ENCODE measurements around the gene ENO2. TPM values are rescaled to one million over a fixed set of nuclear protein-coding genes. Genes with fewer than 3 reads are reported as not detected.
"Not testable (repeated sequence)": the region's sequence is repeated elsewhere in the genome, so short reads cannot be mapped to it uniquely, and the experiment has no call there.

Gene ENO2
- total RNA-seq, result 100 to 1,000 TPM; 151 to 158 TPM

DNA sequence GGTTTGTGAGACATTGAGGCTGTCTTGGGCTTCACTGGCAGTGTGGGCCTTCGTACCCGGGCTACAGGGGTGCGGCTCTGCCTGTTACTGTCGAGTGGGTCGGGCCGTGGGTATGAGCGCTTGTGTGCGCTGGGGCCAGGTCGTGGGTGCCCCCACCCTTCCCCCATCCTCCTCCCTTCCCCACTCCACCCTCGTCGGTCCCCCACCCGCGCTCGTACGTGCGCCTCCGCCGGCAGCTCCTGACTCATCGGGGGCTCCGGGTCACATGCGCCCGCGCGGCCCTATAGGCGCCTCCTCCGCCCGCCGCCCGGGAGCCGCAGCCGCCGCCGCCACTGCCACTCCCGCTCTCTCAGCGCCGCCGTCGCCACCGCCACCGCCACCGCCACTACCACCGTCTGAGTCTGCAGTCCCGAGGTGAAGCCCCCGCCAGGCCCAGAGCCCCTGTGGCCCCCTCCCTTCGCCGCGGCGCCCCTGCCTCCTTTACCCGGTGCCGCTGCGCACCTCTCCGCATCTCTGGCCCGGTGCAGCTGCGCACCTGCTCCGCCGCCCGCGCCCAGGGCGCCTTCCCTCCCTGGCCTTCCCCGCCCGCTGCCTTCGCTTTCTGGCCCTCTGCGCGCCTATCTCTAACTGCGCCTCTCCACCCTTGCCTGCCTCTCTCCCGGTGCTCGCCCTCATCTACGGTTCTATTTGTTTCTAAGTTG, at the start of gene ENO2:
Gene ENO2, plus strand, starts transcription at position 335 of the 701 bp plus-strand sequence. CDS start 1,253 bp downstream, outside the sequence.
- Mint-ChIP-seq H3K4me3 (peak within 1 kb of the TSS; percentile 95), H3K4me1 (ENCODE audit: low read depth in 2 of 2) (peaks cover 26% of the 10 kb centered on the region in 2 donors), H3K27ac (peak within 1 kb of the TSS; percentile 67 to 80), H3K36me3 (no peaks in the 10 kb centered on the region), H3K27me3 (peaks cover 0 to 7% of the 10 kb centered on the region in 2 donors), H3K9me3 (no peaks in the 10 kb centered on the region)
- peak; percentile 95 to 96 for ATAC-seq
- peak; percentile 85 for DNase-seq (ENCODE audit: low spot score)

DNA sequence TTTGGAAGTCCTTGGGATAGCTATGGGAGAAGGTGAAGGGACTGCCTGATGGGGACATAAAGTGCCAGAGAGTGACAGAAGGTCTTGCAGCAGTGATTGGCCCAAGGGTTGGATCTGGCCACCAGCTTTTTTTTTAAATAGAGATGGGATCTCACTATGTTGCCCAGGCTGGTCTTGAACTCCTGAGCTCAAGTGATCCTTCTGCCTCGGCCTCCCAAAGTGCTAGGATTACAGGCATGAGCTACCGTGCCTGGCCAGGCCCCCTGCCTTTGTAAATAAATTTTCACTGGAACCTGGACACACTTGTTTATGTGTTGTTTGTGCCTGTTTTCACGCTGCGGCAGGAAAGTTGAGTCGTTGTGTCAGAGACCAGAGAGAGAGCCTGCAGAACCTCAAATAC, 49.1 kb upstream of the ENO2 start:
- Mint-ChIP-seq H3K4me3 (peak overlapping the region; percentile 8), H3K4me1 (ENCODE audit: low read depth in 2 of 2) (peaks cover 24 to 25% of the 10 kb centered on the region in 2 donors), H3K36me3 (peaks cover 16% of the 10 kb centered on the region)
- not testable (repeated sequence) for ATAC-seq; DNase-seq (ENCODE audit: low spot score); H3K9me3 Mint-ChIP-seq; H3K27me3 Mint-ChIP-seq; H3K27ac Mint-ChIP-seq

DNA sequence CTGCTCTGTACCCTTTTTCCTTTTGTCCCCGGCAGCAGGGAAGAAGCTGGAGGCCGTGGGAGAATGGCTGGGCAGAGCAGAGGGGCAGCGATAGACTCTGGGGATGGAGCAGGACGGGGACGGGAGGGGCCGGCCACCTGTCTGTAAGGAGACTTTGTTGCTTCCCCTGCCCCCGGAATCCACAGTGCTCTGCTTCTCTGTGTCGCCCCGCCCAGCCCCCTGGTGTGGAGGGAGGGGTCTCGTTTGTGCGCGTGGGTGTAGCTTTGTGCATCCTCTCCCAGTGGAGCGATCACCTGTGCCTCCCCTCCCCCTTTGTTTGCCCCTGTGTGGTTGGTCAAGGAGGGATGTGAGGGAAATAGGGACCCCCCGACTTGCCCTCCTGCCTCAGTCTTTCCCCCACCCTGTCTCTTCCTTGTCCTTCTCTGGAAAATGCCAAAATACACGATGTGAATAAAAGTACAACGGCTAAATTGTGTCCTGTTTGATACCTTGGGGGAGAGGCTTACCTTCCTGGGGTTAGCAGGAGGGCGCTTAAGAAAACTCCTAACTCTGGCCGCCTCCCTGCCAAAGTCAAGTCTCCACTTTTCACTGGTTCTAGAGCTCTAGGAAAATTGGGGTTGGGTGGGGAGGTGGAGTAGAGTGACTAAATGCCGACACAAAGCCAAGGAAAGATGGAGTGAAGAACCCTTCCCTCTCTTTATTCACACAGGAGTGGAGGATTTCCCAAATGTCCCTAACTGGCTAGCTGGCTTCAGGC, 48.0 kb upstream of the ENO2 start:
- H3K4me3 Mint-ChIP-seq, result peak overlapping the region; percentile 94
- peaks cover 33% of the 10 kb centered on the region in 2 donors for H3K4me1 Mint-ChIP-seq (ENCODE audit: low read depth in 2 of 2)
- peak overlapping the region; percentile 84 to 95 for H3K27ac Mint-ChIP-seq
- DNase-seq (ENCODE audit: low spot score) (peak; percentile 60), ATAC-seq (no peak)
- H3K9me3 Mint-ChIP-seq, result no peaks in the 10 kb centered on the region
- no peaks in the 10 kb centered on the region for H3K27me3 Mint-ChIP-seq
- peaks cover 15% of the 10 kb centered on the region for H3K36me3 Mint-ChIP-seq

DNA sequence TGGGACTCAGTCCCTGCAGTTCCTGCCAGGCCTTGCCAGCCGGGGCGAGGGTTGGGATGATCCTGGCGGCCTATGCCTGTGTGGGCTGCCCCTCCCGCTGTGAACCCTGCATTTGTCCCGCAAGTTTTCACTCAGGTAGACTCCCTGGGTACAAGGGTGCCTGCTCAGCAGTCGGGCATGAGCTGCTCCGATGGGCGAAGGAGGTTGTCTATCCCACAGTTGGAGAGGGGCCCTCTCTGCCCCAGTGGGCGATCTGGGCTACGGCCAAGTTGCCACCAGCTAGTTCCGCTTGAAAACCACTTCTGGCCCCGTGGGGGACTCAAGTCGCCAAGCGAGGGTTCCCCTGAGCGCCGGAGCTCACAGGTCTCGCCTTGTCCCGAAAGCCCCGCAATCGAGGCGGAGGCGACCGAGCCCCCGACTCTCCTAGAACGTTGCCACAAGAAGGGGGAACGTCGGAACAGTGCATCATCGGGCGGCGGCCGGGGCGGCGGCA, 47.4 kb upstream of the ENO2 start:
- H3K9me3 Mint-ChIP-seq, result no peaks in the 10 kb centered on the region
- H3K4me1 Mint-ChIP-seq (ENCODE audit: low read depth in 2 of 2), result peaks cover 38% of the 10 kb centered on the region in 2 donors
- DNase-seq (ENCODE audit: low spot score) (no peak), ATAC-seq (peak in 1 of 2 donors; percentile 2)
- peak overlapping the region; percentile 84 to 95 for H3K27ac Mint-ChIP-seq
- H3K36me3 Mint-ChIP-seq, result peaks cover 15% of the 10 kb centered on the region
- no peaks in the 10 kb centered on the region for H3K27me3 Mint-ChIP-seq
- peak overlapping the region; percentile 94 for H3K4me3 Mint-ChIP-seq

DNA sequence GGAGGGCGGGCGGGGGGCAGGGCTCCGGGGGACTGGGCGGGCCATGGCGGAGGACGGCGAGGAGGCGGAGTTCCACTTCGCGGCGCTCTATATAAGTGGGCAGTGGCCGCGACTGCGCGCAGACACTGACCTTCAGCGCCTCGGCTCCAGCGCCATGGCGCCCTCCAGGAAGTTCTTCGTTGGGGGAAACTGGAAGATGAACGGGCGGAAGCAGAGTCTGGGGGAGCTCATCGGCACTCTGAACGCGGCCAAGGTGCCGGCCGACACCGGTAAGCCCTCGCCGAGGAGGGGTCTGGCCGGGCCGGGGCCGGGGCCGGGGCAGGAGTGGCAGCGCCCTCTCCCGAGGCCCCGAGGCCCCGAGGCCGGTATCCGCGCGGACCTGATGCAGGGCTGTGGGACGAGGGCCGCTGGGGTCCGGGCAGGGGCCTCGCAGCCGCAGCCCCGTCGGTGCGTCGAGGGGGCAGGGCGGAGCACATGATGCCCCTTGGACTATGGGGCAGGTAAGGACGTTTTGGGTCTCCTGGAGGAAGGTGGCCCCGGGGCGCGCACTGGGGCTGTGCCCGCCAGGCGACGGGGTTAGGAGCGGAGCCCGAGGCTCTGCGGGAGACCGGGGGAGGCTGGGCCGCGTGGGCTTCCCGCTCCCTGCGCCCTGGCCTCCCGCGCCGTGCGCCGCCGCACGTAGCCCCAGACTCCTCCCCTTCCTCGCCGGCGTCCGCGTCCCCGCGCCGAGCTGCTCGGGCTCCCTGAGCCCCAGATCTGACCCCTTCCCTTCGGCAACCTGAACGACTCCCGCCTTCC, 46.8 kb upstream of the ENO2 start, which contains the start of gene TPI1:
Gene TPI1, plus strand, starts transcription at position 119 of the 798 bp plus-strand sequence. Its CDS starts 36 bp downstream, at position 155.
- no peaks in the 10 kb centered on the region for H3K27me3 Mint-ChIP-seq
- no peaks in the 10 kb centered on the region for H3K9me3 Mint-ChIP-seq
- ATAC-seq, result peak; percentile 88 to 92
- peak within 1 kb of the TSS; percentile 84 to 95 for H3K27ac Mint-ChIP-seq
- H3K4me1 Mint-ChIP-seq (ENCODE audit: low read depth in 2 of 2), result peaks cover 44 to 45% of the 10 kb centered on the region in 2 donors
- peak; percentile 89 for DNase-seq (ENCODE audit: low spot score)
- peaks cover 15% of the 10 kb centered on the region for H3K36me3 Mint-ChIP-seq
- peak within 1 kb of the TSS; percentile 94 for H3K4me3 Mint-ChIP-seq

DNA sequence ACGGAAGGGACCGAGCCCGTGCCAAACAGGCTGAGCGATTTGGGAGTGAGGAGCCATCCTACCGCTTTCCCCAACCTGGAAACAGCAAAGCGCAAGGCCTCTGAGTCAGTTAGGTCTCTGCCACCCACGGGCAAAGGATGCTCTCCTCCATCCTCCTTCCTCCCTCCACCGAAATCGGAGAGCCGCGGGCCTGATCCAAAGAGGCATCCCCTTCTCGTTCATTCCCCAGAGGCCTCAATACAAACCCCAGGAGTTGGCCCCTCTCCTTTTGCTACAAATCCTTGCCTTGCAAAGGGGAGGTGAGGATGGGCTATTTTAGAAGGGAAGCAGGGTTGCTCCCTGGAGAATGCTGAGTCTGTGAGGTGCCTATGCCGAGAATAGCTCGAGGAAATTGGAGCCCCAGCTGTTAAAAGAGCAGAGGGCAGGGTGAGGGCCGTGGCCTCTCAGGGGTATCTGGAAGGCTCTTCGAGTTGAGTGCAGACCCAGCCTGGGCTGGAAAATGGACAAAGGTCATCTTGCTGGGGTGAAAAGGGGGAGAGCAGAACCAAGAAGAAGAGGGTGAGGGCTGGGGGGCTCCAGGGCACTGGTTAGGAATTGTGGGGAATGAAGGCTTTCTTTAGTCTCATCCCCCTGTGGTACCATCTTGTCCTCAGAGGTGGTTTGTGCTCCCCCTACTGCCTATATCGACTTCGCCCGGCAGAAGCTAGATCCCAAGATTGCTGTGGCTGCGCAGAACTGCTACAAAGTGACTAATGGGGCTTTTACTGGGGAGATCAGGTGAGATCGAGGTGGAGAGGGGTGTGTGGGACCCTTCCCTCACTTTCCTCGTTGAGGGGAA, 46.0 kb upstream of the ENO2 start:
- peak in 1 of 2 donors; percentile 0 for ATAC-seq
- H3K36me3 Mint-ChIP-seq, result peaks cover 15% of the 10 kb centered on the region
- peak overlapping the region; percentile 94 for H3K4me3 Mint-ChIP-seq
- peak overlapping the region; percentile 84 to 95 for H3K27ac Mint-ChIP-seq
- H3K9me3 Mint-ChIP-seq, result no peaks in the 10 kb centered on the region
- no peaks in the 10 kb centered on the region for H3K27me3 Mint-ChIP-seq
- peak; percentile 60 for DNase-seq (ENCODE audit: low spot score)
- H3K4me1 Mint-ChIP-seq (ENCODE audit: low read depth in 2 of 2), result peaks cover 44 to 49% of the 10 kb centered on the region in 2 donors

DNA sequence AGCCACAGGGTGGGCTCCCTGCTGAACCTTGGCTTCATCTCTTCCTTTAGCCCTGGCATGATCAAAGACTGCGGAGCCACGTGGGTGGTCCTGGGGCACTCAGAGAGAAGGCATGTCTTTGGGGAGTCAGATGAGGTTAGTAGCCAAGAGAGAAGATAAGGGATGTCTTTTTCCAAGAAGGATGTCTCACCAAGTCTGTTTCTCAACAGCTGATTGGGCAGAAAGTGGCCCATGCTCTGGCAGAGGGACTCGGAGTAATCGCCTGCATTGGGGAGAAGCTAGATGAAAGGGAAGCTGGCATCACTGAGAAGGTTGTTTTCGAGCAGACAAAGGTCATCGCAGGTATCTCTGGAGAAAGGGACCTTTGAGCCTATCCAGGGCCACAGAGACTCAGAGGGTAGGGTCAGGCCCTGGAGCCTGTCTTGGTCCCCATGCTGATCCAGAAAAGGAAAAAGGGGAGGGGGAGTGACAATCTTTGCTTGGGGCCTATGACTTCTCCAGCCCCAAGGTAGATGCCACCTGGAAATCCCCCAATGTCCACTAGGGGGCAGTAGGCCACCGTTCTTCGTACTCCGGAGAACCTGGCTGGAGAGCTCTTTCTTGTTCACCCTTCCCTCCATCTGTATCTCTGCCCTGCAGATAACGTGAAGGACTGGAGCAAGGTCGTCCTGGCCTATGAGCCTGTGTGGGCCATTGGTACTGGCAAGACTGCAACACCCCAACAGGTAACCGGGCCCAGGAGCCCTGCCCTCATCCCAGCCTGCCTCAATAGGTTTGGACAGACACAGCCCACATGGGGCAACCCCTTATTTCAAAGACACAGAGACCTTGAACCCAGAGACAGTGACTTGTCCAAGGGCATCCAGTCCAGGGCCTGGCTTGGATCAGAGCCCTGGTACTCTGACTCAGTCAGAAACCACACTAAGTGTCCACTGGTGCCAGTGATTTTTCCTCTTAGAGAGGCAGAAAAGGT, 45.0 kb upstream of the ENO2 start:
- H3K27ac Mint-ChIP-seq, result peak overlapping the region; percentile 84 to 95
- H3K4me3 Mint-ChIP-seq, result peak overlapping the region; percentile 94
- no peaks in the 10 kb centered on the region for H3K9me3 Mint-ChIP-seq
- DNase-seq (ENCODE audit: low spot score), result peak; percentile 80
- ATAC-seq, result no peak
- H3K27me3 Mint-ChIP-seq, result no peaks in the 10 kb centered on the region
- H3K36me3 Mint-ChIP-seq, result peaks cover 15% of the 10 kb centered on the region
- peaks cover 44 to 54% of the 10 kb centered on the region in 2 donors for H3K4me1 Mint-ChIP-seq (ENCODE audit: low read depth in 2 of 2)

DNA sequence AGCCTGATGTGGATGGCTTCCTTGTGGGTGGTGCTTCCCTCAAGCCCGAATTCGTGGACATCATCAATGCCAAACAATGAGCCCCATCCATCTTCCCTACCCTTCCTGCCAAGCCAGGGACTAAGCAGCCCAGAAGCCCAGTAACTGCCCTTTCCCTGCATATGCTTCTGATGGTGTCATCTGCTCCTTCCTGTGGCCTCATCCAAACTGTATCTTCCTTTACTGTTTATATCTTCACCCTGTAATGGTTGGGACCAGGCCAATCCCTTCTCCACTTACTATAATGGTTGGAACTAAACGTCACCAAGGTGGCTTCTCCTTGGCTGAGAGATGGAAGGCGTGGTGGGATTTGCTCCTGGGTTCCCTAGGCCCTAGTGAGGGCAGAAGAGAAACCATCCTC, 44.1 kb upstream of the ENO2 start:
- not testable (repeated sequence) for ATAC-seq; H3K9me3 Mint-ChIP-seq; H3K27me3 Mint-ChIP-seq; DNase-seq (ENCODE audit: low spot score)
- H3K27ac Mint-ChIP-seq, result peak overlapping the region; percentile 84 to 93
- H3K4me3 Mint-ChIP-seq, result peak overlapping the region; percentile 94
- peaks cover 49 to 58% of the 10 kb centered on the region in 2 donors for H3K4me1 Mint-ChIP-seq (ENCODE audit: low read depth in 2 of 2)
- peaks cover 15% of the 10 kb centered on the region for H3K36me3 Mint-ChIP-seq

DNA sequence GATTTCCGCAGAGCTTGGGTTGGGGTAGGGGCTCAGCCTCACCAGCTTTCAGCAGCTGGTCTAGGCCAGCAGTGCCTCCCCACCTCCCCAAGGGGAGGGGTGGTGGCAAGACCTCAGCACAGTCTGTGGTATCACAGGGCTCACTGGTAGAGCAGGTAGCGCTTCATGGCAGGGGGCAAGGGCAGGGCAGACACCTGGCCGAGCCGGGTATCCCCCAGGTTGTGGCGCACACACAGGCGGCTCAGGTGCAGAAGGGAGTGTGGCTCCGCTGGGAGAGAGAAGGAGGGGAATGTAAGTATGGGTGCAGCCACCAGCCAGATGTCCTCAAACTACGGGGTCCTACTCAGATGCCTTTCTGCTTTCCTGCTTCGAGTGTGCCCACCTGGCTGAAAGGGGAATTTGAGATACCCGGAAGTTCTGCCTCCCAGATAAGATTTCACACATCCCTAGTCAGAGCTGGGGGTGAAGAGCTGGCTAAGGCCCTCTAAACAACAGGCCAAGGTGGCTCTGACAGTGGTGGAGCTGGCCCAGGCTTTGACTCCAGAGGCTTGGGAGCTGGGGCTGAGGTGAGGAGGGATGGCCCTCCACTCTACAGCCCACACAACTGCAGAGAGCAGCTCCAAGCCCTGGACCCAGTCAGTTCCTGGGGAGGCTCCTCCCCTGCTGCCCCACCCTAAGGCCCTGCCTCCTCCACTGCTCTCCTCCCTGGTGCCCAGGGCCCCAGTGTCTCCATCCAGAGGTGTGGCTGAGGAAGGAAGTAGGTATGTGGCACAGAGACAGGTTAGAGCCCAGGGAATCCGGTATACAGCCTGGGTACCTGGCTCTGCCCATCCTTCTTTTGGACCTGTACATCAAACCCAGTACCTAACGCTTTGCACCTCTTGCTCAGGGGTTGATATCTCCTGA, 43.1 kb upstream of the ENO2 start:
- H3K4me3 Mint-ChIP-seq, result peak overlapping the region; percentile 94
- no peak for ATAC-seq
- no peaks in the 10 kb centered on the region for H3K27me3 Mint-ChIP-seq
- H3K4me1 Mint-ChIP-seq (ENCODE audit: low read depth in 2 of 2), result peaks cover 54 to 62% of the 10 kb centered on the region in 2 donors
- peaks cover 20% of the 10 kb centered on the region for H3K36me3 Mint-ChIP-seq
- DNase-seq (ENCODE audit: low spot score), result no peak
- peak overlapping the region; percentile 84 to 93 for H3K27ac Mint-ChIP-seq
- no peaks in the 10 kb centered on the region for H3K9me3 Mint-ChIP-seq

DNA sequence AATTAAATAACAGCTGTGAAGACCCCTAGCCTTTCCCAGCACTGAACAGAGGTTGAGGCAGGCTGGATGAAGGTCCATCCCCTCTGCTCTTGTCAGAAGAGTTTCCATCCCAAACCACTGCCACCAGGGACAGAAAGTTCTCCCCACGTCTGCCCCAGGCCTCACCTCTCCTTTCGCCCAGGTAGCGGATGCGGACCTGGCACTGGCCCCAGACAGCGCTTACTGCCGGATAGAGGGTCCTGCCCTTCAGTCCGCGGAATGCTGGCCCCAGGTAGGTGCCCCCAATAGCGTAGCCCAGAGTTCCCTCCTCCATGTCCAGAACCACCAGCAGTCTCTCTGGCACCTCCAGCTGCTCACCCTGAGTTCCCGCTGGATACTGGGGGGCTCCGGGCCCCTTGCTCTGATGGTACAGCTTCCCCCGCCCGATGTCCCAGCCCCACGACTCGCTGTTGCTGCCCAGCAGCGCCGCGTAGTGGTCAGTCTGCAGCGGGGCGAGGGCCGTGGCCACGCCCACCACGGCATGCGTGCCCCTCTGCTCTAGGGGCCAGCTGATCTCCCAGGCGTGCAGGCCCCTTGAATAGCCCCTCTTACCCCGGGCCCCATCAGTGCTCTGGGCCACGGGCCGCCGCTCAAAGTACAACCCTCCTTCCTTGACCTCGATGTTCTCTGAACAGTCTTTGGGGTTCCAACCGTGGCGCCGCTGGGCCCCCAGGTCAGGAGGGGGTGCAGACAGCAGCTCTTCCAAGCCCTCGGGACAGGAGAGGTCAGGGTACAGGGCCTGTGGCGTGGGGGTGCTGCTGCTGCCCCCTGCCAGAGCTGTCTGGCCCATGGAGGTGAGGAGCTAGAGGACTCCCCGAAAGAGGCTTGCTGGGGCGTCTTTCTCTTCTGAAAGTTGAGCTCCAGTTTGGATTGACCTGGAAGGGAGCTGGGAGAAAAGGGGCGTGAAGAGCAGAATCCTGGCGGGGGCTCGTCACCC, 42.0 kb upstream of the ENO2 start:
- Mint-ChIP-seq H3K27ac (peak overlapping the region; percentile 84 to 93), H3K36me3 (peaks cover 20% of the 10 kb centered on the region), H3K4me1 (ENCODE audit: low read depth in 2 of 2) (peaks cover 54 to 60% of the 10 kb centered on the region in 2 donors), H3K9me3 (no peaks in the 10 kb centered on the region), H3K4me3 (peak overlapping the region; percentile 94), H3K27me3 (no peaks in the 10 kb centered on the region)
- peak; percentile 86 for DNase-seq (ENCODE audit: low spot score)
- ATAC-seq, result peak; percentile 58 to 61
